Measurements from ENCODE around the gene DPEP3. TPM values are rescaled to one million over a fixed set of nuclear protein-coding genes. Genes with fewer than 3 reads are reported as not detected.
A peak's percentile ranks its signal among the peaks of the same experiment; 100 is the strongest.

The DPEP3 gene
- polyA plus RNA-seq, 1 donor (not counting 4 experiments of a cell fraction or from before 2014, with no cell fraction given): not detected

- no peaks in the 10 kb centered on the region for H3K27me3 ChIP-seq (ENCODE audit: control insufficient read depth, extremely low read depth, insufficient read depth, low read length)
- no peak for FAIRE-seq
- peaks cover 51% of the 10 kb centered on the region for H3K79me2 ChIP-seq (ENCODE audit: control insufficient read depth, insufficient read depth, low read length)
- DNase-seq (ENCODE audit: low read depth, low spot score): no peak
- H2AFZ ChIP-seq (ENCODE audit: control insufficient read depth, low read length): no peak overlapping the region
- peaks cover 11% of the 10 kb centered on the region for H4K20me1 ChIP-seq (ENCODE audit: control insufficient read depth, extremely low read depth, insufficient read depth, low read length)
- peak overlapping the region; percentile 47 for H3K27ac ChIP-seq (ENCODE audit: control insufficient read depth, insufficient read depth, low read length)
- TF ChIP-seq CTCF (optimal IDR thresholded peaks at IDR 0.05 in 1 of 3, IDR thresholded peaks at IDR 0.05 in 1 of 3, conservative IDR thresholded peaks at IDR 0.05 in 1 of 3; ENCODE audit: extremely low read depth in 1 of 3, insufficient read depth in 2 of 3, low read length in 3 of 3) (no peak), EZH2 (IDR thresholded peaks at IDR 0.05; ENCODE audit: low read length) (no peak)
- no peak overlapping the region for H3K4me3 ChIP-seq (ENCODE audit: control insufficient read depth in 2 of 3, extremely low read depth in 1 of 3, insufficient read depth in 2 of 3, low read depth in 1 of 3, low read length in 3 of 3)
- dilution Hi-C loops (cut with MboI; ENCODE audit: extremely low pct_ligation_motif_present, low sequenced_read_pairs): no loop called here
- H3K36me3 ChIP-seq (ENCODE audit: control insufficient read depth in 2 of 2, extremely low read depth in 1 of 2, insufficient read depth in 2 of 2, low read length in 2 of 2): peaks cover 36 to 64% of the 10 kb centered on the region in 2 experiments
- peaks cover 78% of the 10 kb centered on the region for H3K4me1 ChIP-seq (ENCODE audit: control insufficient read depth, extremely low read depth, insufficient read depth, low read length)
- H3K9ac ChIP-seq (ENCODE audit: control insufficient read depth, extremely low read depth, insufficient read depth, low read length): peak overlapping the region; percentile 46
- no peaks in the 10 kb centered on the region for H3K9me3 ChIP-seq (ENCODE audit: control insufficient read depth, low read depth, low read length)
- H3K9me1 ChIP-seq (ENCODE audit: control insufficient read depth, extremely low read depth, insufficient read depth, low read length): peaks cover 9% of the 10 kb centered on the region
- H3K4me2 ChIP-seq (ENCODE audit: control insufficient read depth, extremely low read depth, insufficient read depth, low read depth, low read length): peak overlapping the region; percentile 46
Observed at GRCh38 chr16:67962135-67962534, 18.2 kb downstream of the DPEP3 start.

GRCh38 chr16:67961551-67961957, 18.7 kb downstream of the DPEP3 start:
- FAIRE-seq (peak; percentile 93), DNase-seq (ENCODE audit: low read depth, low spot score) (peak; percentile 100)
- peaks cover 36 to 64% of the 10 kb centered on the region in 2 experiments for H3K36me3 ChIP-seq (ENCODE audit: control insufficient read depth in 2 of 2, extremely low read depth in 1 of 2, insufficient read depth in 2 of 2, low read length in 2 of 2)
- peaks cover 45% of the 10 kb centered on the region for H3K79me2 ChIP-seq (ENCODE audit: control insufficient read depth, insufficient read depth, low read length)
- dilution Hi-C loops (cut with MboI; ENCODE audit: extremely low pct_ligation_motif_present, low sequenced_read_pairs): no loop called here
- peaks cover 9% of the 10 kb centered on the region for H3K9me1 ChIP-seq (ENCODE audit: control insufficient read depth, extremely low read depth, insufficient read depth, low read length)
- H3K4me3 ChIP-seq (ENCODE audit: control insufficient read depth in 2 of 3, extremely low read depth in 1 of 3, insufficient read depth in 2 of 3, low read depth in 1 of 3, low read length in 3 of 3): no peak overlapping the region
- H4K20me1 ChIP-seq (ENCODE audit: control insufficient read depth, extremely low read depth, insufficient read depth, low read length): peaks cover 11% of the 10 kb centered on the region
- peaks cover 72% of the 10 kb centered on the region for H3K4me1 ChIP-seq (ENCODE audit: control insufficient read depth, extremely low read depth, insufficient read depth, low read length)
- TF ChIP-seq EZH2 (IDR thresholded peaks at IDR 0.05; ENCODE audit: low read length) (no peak), CTCF (optimal IDR thresholded peaks at IDR 0.05 in 1 of 3, IDR thresholded peaks at IDR 0.05 in 1 of 3, conservative IDR thresholded peaks at IDR 0.05 in 1 of 3; ENCODE audit: extremely low read depth in 1 of 3, insufficient read depth in 2 of 3, low read length in 3 of 3) (no peak)
- no peak overlapping the region for H2AFZ ChIP-seq (ENCODE audit: control insufficient read depth, low read length)
- H3K27me3 ChIP-seq (ENCODE audit: control insufficient read depth, extremely low read depth, insufficient read depth, low read length): no peaks in the 10 kb centered on the region
- H3K4me2 ChIP-seq (ENCODE audit: control insufficient read depth, extremely low read depth, insufficient read depth, low read depth, low read length): peak overlapping the region; percentile 46
- H3K9me3 ChIP-seq (ENCODE audit: control insufficient read depth, low read depth, low read length): no peaks in the 10 kb centered on the region
- peak overlapping the region; percentile 47 for H3K27ac ChIP-seq (ENCODE audit: control insufficient read depth, insufficient read depth, low read length)
- no peak overlapping the region for H3K9ac ChIP-seq (ENCODE audit: control insufficient read depth, extremely low read depth, insufficient read depth, low read length)

All from keratinocyte (primary cell).